ENCODE results near the gene KRT85.

Gene KRT85

DNA sequence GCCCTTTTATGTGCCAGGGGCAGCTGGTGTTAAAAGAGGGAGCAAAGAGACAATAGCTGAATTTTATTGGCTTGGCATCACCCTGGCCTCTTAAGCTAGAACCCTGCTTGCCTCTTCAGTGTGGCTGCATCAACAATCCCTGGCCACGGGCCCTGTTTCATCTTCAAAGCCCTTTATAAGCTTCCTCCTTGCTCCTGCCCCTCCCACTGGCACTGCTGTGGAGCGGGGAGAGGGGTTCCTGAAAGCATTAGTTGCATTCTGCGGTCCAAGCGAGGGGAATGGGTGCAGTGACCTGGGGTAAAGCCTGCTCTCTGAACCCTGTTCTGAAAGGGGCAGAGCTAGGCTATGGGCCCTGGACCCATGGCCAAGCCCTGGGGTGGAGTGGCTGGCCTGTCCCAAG, 45.9 kb downstream of the KRT85 start:
- Histone ChIP-seq H3K4ac (ENCODE audit: low read depth, low read length) (no peak overlapping the region), H2BK120ac (ENCODE audit: insufficient read depth, low read length, poor library complexity) (no peak overlapping the region), H3K14ac (ENCODE audit: low read length) (no peak overlapping the region), H2BK12ac (ENCODE audit: low read length) (no peak overlapping the region), H3K18ac (ENCODE audit: low read length) (no peak overlapping the region), H4K91ac (ENCODE audit: low read depth, low read length) (no peak overlapping the region), H4K12ac (ENCODE audit: low read depth, low read length) (no peak overlapping the region), H3K79me2 (ENCODE audit: control insufficient read depth, insufficient read depth, low read length, poor library complexity) (no peaks in the 10 kb centered on the region), H3K27ac (ENCODE audit: low read depth, low read length) (no peak overlapping the region), H3K9me3 (ENCODE audit: insufficient read depth, low read depth, low read length) (peaks cover 2% of the 10 kb centered on the region), H3K23ac (ENCODE audit: low read length) (no peak overlapping the region), H3K9ac (ENCODE audit: low read length) (no peak overlapping the region), H3K4me2 (ENCODE audit: low read length) (no peak overlapping the region), H2AK5ac (ENCODE audit: low read length) (no peak overlapping the region), H3K4me3 (ENCODE audit: low read depth, low read length) (no peak overlapping the region), H3K79me1 (ENCODE audit: low read length) (no peaks in the 10 kb centered on the region), H3K36me3 (ENCODE audit: control insufficient read depth in 1 of 2, insufficient read depth in 2 of 2, low read length in 2 of 2) (no peaks in the 10 kb centered on the region), H4K8ac (ENCODE audit: low read depth, low read length) (no peak overlapping the region), H2AFZ (ENCODE audit: insufficient read depth, low read length, poor library complexity) (no peak overlapping the region), H3K27me3 (ENCODE audit: insufficient read depth, low read length) (no peaks in the 10 kb centered on the region), H2BK5ac (ENCODE audit: low read depth, low read length, poor library complexity) (no peak overlapping the region), H3K4me1 (ENCODE audit: control insufficient read depth in 1 of 2, insufficient read depth in 2 of 2, low read length in 2 of 2) (no peaks in the 10 kb centered on the region)
- DNase-seq = no peak
- WGBS (ENCODE audit: extremely low coverage, insufficient coverage, insufficient read length) = no CpG with 5 or more reads among the region's 4 CpGs

DNA sequence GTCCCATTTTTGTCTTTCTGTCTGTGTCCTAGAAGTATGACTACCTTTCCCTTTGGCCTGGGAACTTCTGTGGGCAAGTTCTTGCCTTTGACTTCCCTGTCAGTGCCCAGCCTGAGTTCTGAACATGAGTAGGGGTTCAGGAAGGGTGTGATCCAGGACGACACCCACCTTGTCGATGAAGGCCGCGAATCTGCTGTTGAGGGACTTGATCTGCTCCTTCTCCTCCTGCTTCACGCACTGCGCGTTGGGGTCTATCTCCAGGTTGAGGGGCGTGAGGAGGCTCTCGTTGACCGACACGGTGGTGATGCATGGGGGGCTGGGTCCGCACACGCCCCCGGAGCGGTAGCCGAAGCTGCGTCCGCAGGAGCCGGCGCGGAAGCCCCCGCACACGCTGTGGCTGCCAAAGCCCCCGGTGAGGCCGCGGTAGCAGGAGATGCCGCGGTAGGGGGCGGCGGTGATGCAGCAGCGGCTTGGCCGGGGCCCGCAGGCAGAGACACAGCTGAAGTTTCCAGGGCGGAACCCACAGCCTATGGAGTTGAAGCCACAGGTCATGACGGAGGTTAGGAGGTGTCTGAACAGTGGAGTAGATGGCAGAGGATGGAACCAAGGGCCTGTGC, 46.4 kb downstream of the KRT85 start, which contains the start of gene KRT83:
Gene KRT83, minus strand, starts transcription at position 615 of the 617 bp plus-strand sequence. Its CDS starts 63 bp downstream, at position 552.
- Histone ChIP-seq H4K91ac (ENCODE audit: low read depth, low read length) (no peak within 1 kb of the TSS), H3K9me3 (ENCODE audit: insufficient read depth, low read depth, low read length) (peaks cover 2% of the 10 kb centered on the region), H3K79me1 (ENCODE audit: low read length) (no peaks in the 10 kb centered on the region), H3K4me1 (ENCODE audit: control insufficient read depth in 1 of 2, insufficient read depth in 2 of 2, low read length in 2 of 2) (no peaks in the 10 kb centered on the region), H3K27me3 (ENCODE audit: insufficient read depth, low read length) (no peaks in the 10 kb centered on the region), H2AK5ac (ENCODE audit: low read length) (no peak within 1 kb of the TSS), H2BK120ac (ENCODE audit: insufficient read depth, low read length, poor library complexity) (no peak within 1 kb of the TSS), H3K79me2 (ENCODE audit: control insufficient read depth, insufficient read depth, low read length, poor library complexity) (no peaks in the 10 kb centered on the region), H2BK5ac (ENCODE audit: low read depth, low read length, poor library complexity) (no peak within 1 kb of the TSS), H2AFZ (ENCODE audit: insufficient read depth, low read length, poor library complexity) (no peak within 1 kb of the TSS), H3K4me3 (ENCODE audit: low read depth, low read length) (no peak within 1 kb of the TSS), H2BK12ac (ENCODE audit: low read length) (no peak within 1 kb of the TSS), H3K27ac (ENCODE audit: low read depth, low read length) (no peak within 1 kb of the TSS), H3K9ac (ENCODE audit: low read length) (peak within 1 kb of the TSS; percentile 19), H4K8ac (ENCODE audit: low read depth, low read length) (no peak within 1 kb of the TSS), H3K23ac (ENCODE audit: low read length) (no peak within 1 kb of the TSS), H3K18ac (ENCODE audit: low read length) (no peak within 1 kb of the TSS), H3K36me3 (ENCODE audit: control insufficient read depth in 1 of 2, insufficient read depth in 2 of 2, low read length in 2 of 2) (no peaks in the 10 kb centered on the region), H4K12ac (ENCODE audit: low read depth, low read length) (no peak within 1 kb of the TSS), H3K4ac (ENCODE audit: low read depth, low read length) (no peak within 1 kb of the TSS), H3K4me2 (ENCODE audit: low read length) (no peak within 1 kb of the TSS), H3K14ac (ENCODE audit: low read length) (no peak within 1 kb of the TSS)
- no CpG with 5 or more reads among the region's 35 CpGs for WGBS (ENCODE audit: extremely low coverage, insufficient coverage, insufficient read length)
- DNase-seq = no peak

DNA sequence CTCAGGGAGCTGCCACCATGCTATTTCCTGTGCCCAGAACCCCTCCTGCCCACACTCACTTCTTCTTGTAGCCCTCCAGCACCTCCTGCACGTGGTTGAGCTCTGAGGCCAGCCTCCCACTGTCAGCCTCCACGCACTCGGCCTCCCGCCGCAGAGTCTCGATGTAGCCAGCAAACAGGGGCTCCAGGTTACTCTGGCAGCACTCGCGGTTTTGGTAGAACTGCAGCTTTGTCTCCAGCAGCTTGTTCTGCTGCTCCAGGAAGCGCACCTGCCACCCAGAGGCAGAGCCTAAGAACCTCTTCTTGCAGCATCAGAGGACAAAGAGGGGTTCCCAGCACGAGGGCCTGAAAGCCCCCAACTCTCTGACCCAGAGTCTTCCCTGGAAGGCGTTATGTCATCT, 48.2 kb downstream of the KRT85 start:
- H4K8ac ChIP-seq (ENCODE audit: low read depth, low read length) = no peak overlapping the region
- no peak overlapping the region for H2AK5ac ChIP-seq (ENCODE audit: low read length)
- H2AFZ ChIP-seq (ENCODE audit: insufficient read depth, low read length, poor library complexity) = no peak overlapping the region
- H2BK12ac ChIP-seq (ENCODE audit: low read length) = no peak overlapping the region
- no CpG with 5 or more reads among the region's 11 CpGs for WGBS (ENCODE audit: extremely low coverage, insufficient coverage, insufficient read length)
- H3K79me1 ChIP-seq (ENCODE audit: low read length) = no peaks in the 10 kb centered on the region
- H4K12ac ChIP-seq (ENCODE audit: low read depth, low read length) = no peak overlapping the region
- H3K4me2 ChIP-seq (ENCODE audit: low read length) = no peak overlapping the region
- H4K91ac ChIP-seq (ENCODE audit: low read depth, low read length) = no peak overlapping the region
- H3K4me3 ChIP-seq (ENCODE audit: low read depth, low read length) = no peak overlapping the region
- no peak overlapping the region for H2BK5ac ChIP-seq (ENCODE audit: low read depth, low read length, poor library complexity)
- H3K79me2 ChIP-seq (ENCODE audit: control insufficient read depth, insufficient read depth, low read length, poor library complexity) = no peaks in the 10 kb centered on the region
- no peak overlapping the region for H3K4ac ChIP-seq (ENCODE audit: low read depth, low read length)
- peaks cover 2% of the 10 kb centered on the region for H3K9me3 ChIP-seq (ENCODE audit: insufficient read depth, low read depth, low read length)
- DNase-seq = no peak
- no peak overlapping the region for H3K9ac ChIP-seq (ENCODE audit: low read length)
- no peak overlapping the region for H3K18ac ChIP-seq (ENCODE audit: low read length)
- H3K36me3 ChIP-seq (ENCODE audit: control insufficient read depth in 1 of 2, insufficient read depth in 2 of 2, low read length in 2 of 2) = no peaks in the 10 kb centered on the region
- no peaks in the 10 kb centered on the region for H3K27me3 ChIP-seq (ENCODE audit: insufficient read depth, low read length)
- H3K4me1 ChIP-seq (ENCODE audit: control insufficient read depth in 1 of 2, insufficient read depth in 2 of 2, low read length in 2 of 2) = no peaks in the 10 kb centered on the region
- no peak overlapping the region for H3K23ac ChIP-seq (ENCODE audit: low read length)
- no peak overlapping the region for H3K14ac ChIP-seq (ENCODE audit: low read length)
- no peak overlapping the region for H2BK120ac ChIP-seq (ENCODE audit: insufficient read depth, low read length, poor library complexity)
- no peak overlapping the region for H3K27ac ChIP-seq (ENCODE audit: low read depth, low read length)

DNA sequence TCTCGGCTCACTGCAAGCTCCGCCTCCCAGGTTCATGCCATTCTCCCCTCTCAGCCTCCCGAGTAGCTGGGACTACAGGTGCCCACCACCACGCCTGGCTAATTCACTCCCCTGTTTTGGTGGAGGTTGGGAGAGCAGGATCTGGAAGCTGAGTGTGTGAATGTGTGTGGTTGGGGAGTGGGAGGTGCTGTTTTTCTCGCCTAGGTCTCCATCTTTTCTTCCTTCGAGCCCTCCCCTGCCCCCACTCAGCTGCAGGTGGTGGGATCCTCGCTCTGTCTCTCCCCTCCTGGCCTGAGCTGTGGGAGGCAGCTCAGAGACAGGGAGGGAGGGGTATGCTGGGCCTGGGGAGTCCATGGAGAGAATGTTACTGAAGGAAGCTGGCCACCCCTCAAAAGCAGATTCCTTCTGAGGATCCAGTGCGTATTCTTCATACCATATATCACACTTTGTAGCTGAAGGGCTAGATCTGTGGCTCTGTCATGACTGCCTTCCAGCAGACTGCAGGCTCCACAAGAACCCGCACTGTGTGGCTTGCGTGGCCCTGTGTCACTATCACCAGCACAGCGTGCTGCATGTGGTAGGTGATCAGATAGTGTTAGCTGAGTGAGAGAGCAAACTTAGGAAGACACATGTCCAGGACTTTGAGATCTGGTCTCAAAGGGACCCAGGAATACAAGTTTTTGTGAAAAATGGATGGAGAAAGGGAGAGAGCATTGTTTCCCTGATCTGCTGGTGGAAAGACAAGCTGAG, 48.9 kb downstream of the KRT85 start:
- no peaks in the 10 kb centered on the region for H3K4me1 ChIP-seq (ENCODE audit: control insufficient read depth in 1 of 2, insufficient read depth in 2 of 2, low read length in 2 of 2)
- no peak overlapping the region for H3K23ac ChIP-seq (ENCODE audit: low read length)
- no peaks in the 10 kb centered on the region for H3K79me1 ChIP-seq (ENCODE audit: low read length)
- no peak overlapping the region for H3K27ac ChIP-seq (ENCODE audit: low read depth, low read length)
- no peaks in the 10 kb centered on the region for H3K36me3 ChIP-seq (ENCODE audit: control insufficient read depth in 1 of 2, insufficient read depth in 2 of 2, low read length in 2 of 2)
- H3K27me3 ChIP-seq (ENCODE audit: insufficient read depth, low read length) = no peaks in the 10 kb centered on the region
- no peak overlapping the region for H2BK5ac ChIP-seq (ENCODE audit: low read depth, low read length, poor library complexity)
- no peak overlapping the region for H3K9ac ChIP-seq (ENCODE audit: low read length)
- no peaks in the 10 kb centered on the region for H3K79me2 ChIP-seq (ENCODE audit: control insufficient read depth, insufficient read depth, low read length, poor library complexity)
- DNase-seq = no peak
- no peak overlapping the region for H4K12ac ChIP-seq (ENCODE audit: low read depth, low read length)
- no peak overlapping the region for H4K91ac ChIP-seq (ENCODE audit: low read depth, low read length)
- H3K14ac ChIP-seq (ENCODE audit: low read length) = no peak overlapping the region
- H4K8ac ChIP-seq (ENCODE audit: low read depth, low read length) = no peak overlapping the region
- no peak overlapping the region for H3K4ac ChIP-seq (ENCODE audit: low read depth, low read length)
- H3K4me3 ChIP-seq (ENCODE audit: low read depth, low read length) = no peak overlapping the region
- no peak overlapping the region for H2AFZ ChIP-seq (ENCODE audit: insufficient read depth, low read length, poor library complexity)
- no peak overlapping the region for H3K4me2 ChIP-seq (ENCODE audit: low read length)
- no peaks in the 10 kb centered on the region for H3K9me3 ChIP-seq (ENCODE audit: insufficient read depth, low read depth, low read length)
- no peak overlapping the region for H2BK120ac ChIP-seq (ENCODE audit: insufficient read depth, low read length, poor library complexity)
- WGBS (ENCODE audit: extremely low coverage, insufficient coverage, insufficient read length) = no CpG with 5 or more reads among the region's 11 CpGs
- H3K18ac ChIP-seq (ENCODE audit: low read length) = no peak overlapping the region
- H2BK12ac ChIP-seq (ENCODE audit: low read length) = no peak overlapping the region
- H2AK5ac ChIP-seq (ENCODE audit: low read length) = no peak overlapping the region

All from trophoblast cell (in vitro differentiated cells and primary cell).